Ovary (tissue), 3 donors: ENCODE measurements around the gene CADPS.

Source experiments
- CTCF ChIP-seq, 3 donors: fragments of 450-650 bp in 2 of 3; fragments of 200-600 bp in 1 of 3; IDR thresholded peaks; one replicate each; pipeline versions ENCODE4 v1.5.1 to v1.8.0; 2016 to 2022; ENCODE audit warnings: antibody characterized with exemption in 3 of 3, mild to moderate bottlenecking in 1 of 3
- EP300 ChIP-seq: sonication (generic); formaldehyde crosslinking; IDR thresholded peaks from one replicate; pipeline ENCODE4 v1.6.1; 2017; ENCODE audit warnings: antibody characterized with exemption
- POLR2A ChIP-seq: fragments of 450-650 bp; IDR thresholded peaks from one replicate; pipeline ENCODE4 v1.6.1; 2017; ENCODE audit warnings: antibody characterized with exemption, mild to moderate bottlenecking, moderate library complexity
- donor health status: DM: no; HTN: no; CAD: no.

GRCh38 chr3:62392626-62393292 lies 482.5 kb downstream of the CADPS start:
- TF ChIP-seq POLR2A = no peak
- no peak for TF ChIP-seq CTCF (IDR thresholded peaks at IDR 0.05)
- no peak for TF ChIP-seq EP300
